ENCODE measurements around the gene KRTAP19-8. TPM values are rescaled to one million over a fixed set of nuclear protein-coding genes. Genes with fewer than 3 reads are reported as not detected.

Gene KRTAP19-8
- total and polyA plus RNA-seq, 2 experiments from 2014 or later = not detected

GRCh38 chr21:31030367-31031106 lies 7.7 kb downstream of the KRTAP19-8 start:
- Histone ChIP-seq H3K27ac (no peak overlapping the region), H3K4me1 (ENCODE audit: low read depth) (peaks cover 5% of the 10 kb centered on the region), H3K27me3 (no peaks in the 10 kb centered on the region), H3K9me3 (ENCODE audit: low read depth) (no peaks in the 10 kb centered on the region), H3K36me3 (no peaks in the 10 kb centered on the region), H3K4me3 (no peak overlapping the region)
- TF ChIP-seq CTCF (IDR thresholded peaks at IDR 0.05; ENCODE audit: low read depth, low read length) = no peak
- no peak for DNase-seq (ENCODE audit: low read depth in 1 of 2, low spot score in 1 of 2)

- Histone ChIP-seq H3K4me3 (no peak overlapping the region), H3K4me1 (ENCODE audit: low read depth) (no peaks in the 10 kb centered on the region), H3K36me3 (no peaks in the 10 kb centered on the region), H3K27ac (no peak overlapping the region), H3K9me3 (ENCODE audit: low read depth) (no peaks in the 10 kb centered on the region), H3K27me3 (no peaks in the 10 kb centered on the region)
- no peak for TF ChIP-seq CTCF (IDR thresholded peaks at IDR 0.05; ENCODE audit: low read depth, low read length)
- DNase-seq (ENCODE audit: low read depth in 1 of 2, low spot score in 1 of 2) = no peak
Measured at GRCh38 chr21:31023680-31024079, 14.6 kb downstream of the KRTAP19-8 start.

- H3K27ac ChIP-seq = no peak overlapping the region
- TF ChIP-seq CTCF (IDR thresholded peaks at IDR 0.05; ENCODE audit: low read depth, low read length) = no peak
- no peak for DNase-seq (ENCODE audit: low read depth in 1 of 2, low spot score in 1 of 2)
- no peaks in the 10 kb centered on the region for H3K4me1 ChIP-seq (ENCODE audit: low read depth)
- H3K9me3 ChIP-seq (ENCODE audit: low read depth) = no peaks in the 10 kb centered on the region
- no peaks in the 10 kb centered on the region for H3K36me3 ChIP-seq
- H3K27me3 ChIP-seq = no peaks in the 10 kb centered on the region
- H3K4me3 ChIP-seq = no peak overlapping the region
Measured at GRCh38 chr21:31022306-31022705, 16.0 kb downstream of the KRTAP19-8 start.

- no peaks in the 10 kb centered on the region for H3K27me3 ChIP-seq
- TF ChIP-seq CTCF (IDR thresholded peaks at IDR 0.05; ENCODE audit: low read depth, low read length) = no peak
- H3K9me3 ChIP-seq (ENCODE audit: low read depth) = no peaks in the 10 kb centered on the region
- H3K4me3 ChIP-seq = no peak overlapping the region
- DNase-seq (ENCODE audit: low read depth in 1 of 2, low spot score in 1 of 2) = no peak
- H3K36me3 ChIP-seq = no peaks in the 10 kb centered on the region
- no peaks in the 10 kb centered on the region for H3K4me1 ChIP-seq (ENCODE audit: low read depth)
- no peak overlapping the region for H3K27ac ChIP-seq
Measured at GRCh38 chr21:31018232-31018631, 20.0 kb downstream of the KRTAP19-8 start.

GRCh38 chr21:31014891-31015290 lies 23.4 kb downstream of the KRTAP19-8 start:
- Histone ChIP-seq H3K27ac (no peak overlapping the region), H3K4me1 (ENCODE audit: low read depth) (no peaks in the 10 kb centered on the region), H3K36me3 (no peaks in the 10 kb centered on the region), H3K9me3 (ENCODE audit: low read depth) (no peaks in the 10 kb centered on the region), H3K4me3 (no peak overlapping the region), H3K27me3 (no peaks in the 10 kb centered on the region)
- DNase-seq (ENCODE audit: low read depth in 1 of 2, low spot score in 1 of 2) = no peak
- no peak for TF ChIP-seq CTCF (IDR thresholded peaks at IDR 0.05; ENCODE audit: low read depth, low read length)
